Measurements from ENCODE around the gene TSSK6. TPM values are rescaled to one million over a fixed set of nuclear protein-coding genes. Genes with fewer than 3 reads are reported as not detected.
A peak's percentile ranks its signal among the peaks of the same experiment; 100 is the strongest.
"Not testable (repeated sequence)": the region's sequence is repeated elsewhere in the genome, so short reads cannot be mapped to it uniquely, and the experiment has no call there.

Gene TSSK6
- total RNA-seq, 2 donors from 2014 or later, result 3.8 to 3.9 TPM

- no peaks in the 10 kb centered on the region for H3K9me3 ChIP-seq (ENCODE audit: control insufficient read depth, low read length, poor library complexity, severe bottlenecking)
- ATAC-seq, result no peak
- no peaks in the 10 kb centered on the region for H3K27me3 Mint-ChIP-seq
- H3K36me3 Mint-ChIP-seq (ENCODE audit: low read depth), result peaks cover 2% of the 10 kb centered on the region
- H3K4me3 Mint-ChIP-seq, result peak overlapping the region; percentile 78
- no peak for DNase-seq
- peak overlapping the region; percentile 96 for H3K27ac Mint-ChIP-seq
- H3K4me1 Mint-ChIP-seq, result peaks cover 57% of the 10 kb centered on the region
These were observed 40.2 kb downstream of the TSSK6 start for GRCh38 chr19:19475015-19475765.

- not testable (repeated sequence) for H3K27me3 Mint-ChIP-seq, DNase-seq
These were observed 43.2 kb downstream of the TSSK6 start for GRCh38 chr19:19472106-19472505.

GRCh38 chr19:19471682-19472081 is 43.7 kb downstream of the TSSK6 start:
- no peaks in the 10 kb centered on the region for H3K27me3 Mint-ChIP-seq
- ATAC-seq, result no peak
- H3K4me3 Mint-ChIP-seq, result peak overlapping the region; percentile 75
- peak overlapping the region; percentile 96 for H3K27ac Mint-ChIP-seq
- DNase-seq, result no peak
- peaks cover 7% of the 10 kb centered on the region for H3K9me3 ChIP-seq (ENCODE audit: control insufficient read depth, low read length, poor library complexity, severe bottlenecking)
- H3K4me1 Mint-ChIP-seq, result peaks cover 44% of the 10 kb centered on the region
- peaks cover 5% of the 10 kb centered on the region for H3K36me3 Mint-ChIP-seq (ENCODE audit: low read depth)

More at GRCh38 chr19:19472106-19472505, 43.2 kb downstream of the TSSK6 start:
- Mint-ChIP-seq H3K4me1 (peaks cover 48% of the 10 kb centered on the region), H3K27ac (peak overlapping the region; percentile 96), H3K4me3 (peak overlapping the region; percentile 75)
- not testable (repeated sequence) for H3K9me3 ChIP-seq (ENCODE audit: control insufficient read depth, low read length, poor library complexity, severe bottlenecking); ATAC-seq; H3K36me3 Mint-ChIP-seq (ENCODE audit: low read depth)

- ATAC-seq, result no peak
- DNase-seq, result no peak
- Mint-ChIP-seq H3K4me1 (peaks cover 41% of the 10 kb centered on the region), H3K4me3 (peak overlapping the region; percentile 39), H3K36me3 (ENCODE audit: low read depth) (peaks cover 13% of the 10 kb centered on the region), H3K27ac (peak overlapping the region; percentile 96), H3K27me3 (no peaks in the 10 kb centered on the region)
- peaks cover 7% of the 10 kb centered on the region for H3K9me3 ChIP-seq (ENCODE audit: control insufficient read depth, low read length, poor library complexity, severe bottlenecking)
These were observed 44.8 kb downstream of the TSSK6 start for GRCh38 chr19:19470579-19470978.

GRCh38 chr19:19468424-19469050 is 46.8 kb downstream of the TSSK6 start:
- Mint-ChIP-seq H3K4me1 (peaks cover 40% of the 10 kb centered on the region), H3K36me3 (ENCODE audit: low read depth) (peaks cover 15% of the 10 kb centered on the region), H3K27me3 (no peaks in the 10 kb centered on the region), H3K27ac (peak overlapping the region; percentile 9), H3K4me3 (no peak overlapping the region)
- ATAC-seq, result no peak
- peaks cover 7% of the 10 kb centered on the region for H3K9me3 ChIP-seq (ENCODE audit: control insufficient read depth, low read length, poor library complexity, severe bottlenecking)
- no peak for DNase-seq

GRCh38 chr19:19466201-19466600 is 49.1 kb downstream of the TSSK6 start:
- H3K9me3 ChIP-seq (ENCODE audit: control insufficient read depth, low read length, poor library complexity, severe bottlenecking), result peaks cover 7% of the 10 kb centered on the region
- Mint-ChIP-seq H3K27ac (peak overlapping the region; percentile 27), H3K4me3 (peak overlapping the region; percentile 8), H3K4me1 (peaks cover 41% of the 10 kb centered on the region), H3K27me3 (no peaks in the 10 kb centered on the region), H3K36me3 (ENCODE audit: low read depth) (peaks cover 15% of the 10 kb centered on the region)
- ATAC-seq, result no peak
- DNase-seq, result no peak

- Mint-ChIP-seq H3K27me3 (no peaks in the 10 kb centered on the region), H3K27ac (peak overlapping the region; percentile 99), H3K4me3 (no peak overlapping the region), H3K36me3 (ENCODE audit: low read depth) (peaks cover 17% of the 10 kb centered on the region), H3K4me1 (peaks cover 46% of the 10 kb centered on the region)
- DNase-seq (no peak), ATAC-seq (no peak)
- H3K9me3 ChIP-seq (ENCODE audit: control insufficient read depth, low read length, poor library complexity, severe bottlenecking), result peaks cover 7% of the 10 kb centered on the region
These were observed 49.8 kb downstream of the TSSK6 start for GRCh38 chr19:19465436-19466070.

- peaks cover 53% of the 10 kb centered on the region for H3K4me1 Mint-ChIP-seq
- no peak for DNase-seq
- peaks cover 7% of the 10 kb centered on the region for H3K9me3 ChIP-seq (ENCODE audit: control insufficient read depth, low read length, poor library complexity, severe bottlenecking)
- H3K36me3 Mint-ChIP-seq (ENCODE audit: low read depth), result peaks cover 15% of the 10 kb centered on the region
- H3K27ac Mint-ChIP-seq, result peak overlapping the region; percentile 99
- peak overlapping the region; percentile 21 for H3K4me3 Mint-ChIP-seq
- H3K27me3 Mint-ChIP-seq, result no peaks in the 10 kb centered on the region
- no peak for ATAC-seq
These were observed 50.8 kb downstream of the TSSK6 start for GRCh38 chr19:19464339-19465098.

Other genes starting within 250 kb of the TSSK6 start
- not detected for gene TM6SF2, start 242.2 kb downstream of the TSSK6 start, total RNA-seq
- 10 to 100 TPM; 50.8 to 60.2 TPM for gene SUGP1, start 195.0 kb downstream of the TSSK6 start, total RNA-seq
- 100 to 1,000 TPM; 129 to 130 TPM for gene MAU2, start 194.7 kb downstream of the TSSK6 start, total RNA-seq
- gene GATAD2A, start 109.9 kb downstream of the TSSK6 start, total RNA-seq, result 100 to 1,000 TPM; 129 to 153 TPM
- 100 to 1,000 TPM; 175 to 195 TPM for gene NDUFA13, start 677 bp upstream of the TSSK6 start, total RNA-seq
- gene YJEFN3, start 13.4 kb upstream of the TSSK6 start, total RNA-seq, result 1 to 10 TPM; 3.0 to 6.1 TPM
- under 1 TPM; 0.73 to 0.99 TPM for gene CILP2, start 22.7 kb upstream of the TSSK6 start, total RNA-seq
- gene PBX4, start 103.1 kb upstream of the TSSK6 start, total RNA-seq, result 10 to 100 TPM; 49.7 to 58.4 TPM
- gene LPAR2, start 112.7 kb upstream of the TSSK6 start, total RNA-seq, result 10 to 100 TPM; 66.5 to 67.2 TPM
- gene GMIP, start 128.1 kb upstream of the TSSK6 start, total RNA-seq, result 10 to 100 TPM; 85.0 to 91.7 TPM
- gene ATP13A1, start 148.1 kb upstream of the TSSK6 start, total RNA-seq, result 10 to 100 TPM; 91.4 to 98.8 TPM
- 10 to 100 TPM; 56.0 to 56.1 TPM for gene ZNF101, start 153.3 kb upstream of the TSSK6 start, total RNA-seq
- gene ZNF14, start 217.6 kb upstream of the TSSK6 start, total RNA-seq, result 10 to 100 TPM; 18.7 to 22.5 TPM